Measurements from ENCODE around the gene NCKAP5.

The NCKAP5 gene

DNA sequence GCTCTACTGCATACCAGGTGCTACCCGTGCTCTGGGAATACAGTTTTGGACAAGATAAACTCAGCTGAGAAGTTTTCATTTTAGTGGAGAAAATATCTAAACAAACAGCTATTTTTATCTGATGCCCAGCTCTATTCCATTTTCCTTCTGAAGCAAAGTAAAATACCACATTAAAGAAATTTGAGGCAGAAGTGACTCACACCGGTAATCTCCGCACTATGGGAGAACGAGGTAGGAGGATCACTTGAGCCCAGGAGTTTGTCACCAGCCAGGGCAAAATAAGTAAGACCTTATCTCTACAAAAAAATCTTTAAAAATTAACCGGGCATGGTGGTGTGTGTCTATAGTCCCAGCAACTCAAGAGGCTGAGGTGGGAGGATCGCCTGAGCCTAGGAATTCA, 482.1 kb downstream of the NCKAP5 start:
- Histone ChIP-seq H3K36me3 (replicated peaks) (no peaks in the 10 kb centered on the region), H3K27me3 (replicated peaks) (no peaks in the 10 kb centered on the region)
- in situ Hi-C loops (cut with HindIII; ENCODE audit: low pct_ligation_motif_present, low sequenced_read_pairs) = no loop called here

DNA sequence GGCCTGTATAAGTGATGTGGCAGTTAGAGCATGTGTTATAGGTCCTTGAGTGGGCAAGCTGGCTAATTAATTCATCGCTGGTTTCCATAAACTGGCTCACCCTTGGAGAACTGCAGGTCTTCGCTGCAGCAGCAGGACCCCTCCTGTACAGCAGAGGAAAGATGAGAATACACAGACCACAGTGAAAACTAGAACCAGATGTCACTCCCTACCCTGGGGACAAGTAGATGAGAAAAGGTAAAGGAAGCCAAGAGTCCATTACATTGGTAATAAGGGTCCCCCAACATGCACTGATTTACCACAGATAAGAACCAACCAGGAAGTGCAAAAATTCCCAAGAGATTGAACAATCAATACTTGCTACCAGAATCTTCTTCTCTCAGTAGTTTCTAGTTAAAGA, 482.6 kb downstream of the NCKAP5 start:
- DNase-seq = no peak
- in situ Hi-C loops (cut with HindIII; ENCODE audit: low pct_ligation_motif_present, low sequenced_read_pairs) = no loop called here
- no peak overlapping the region for H3K4me3 ChIP-seq (ENCODE audit: low read depth, low read length)
- H3K27ac ChIP-seq = no peak overlapping the region
- TF ChIP-seq, protein P1, sequence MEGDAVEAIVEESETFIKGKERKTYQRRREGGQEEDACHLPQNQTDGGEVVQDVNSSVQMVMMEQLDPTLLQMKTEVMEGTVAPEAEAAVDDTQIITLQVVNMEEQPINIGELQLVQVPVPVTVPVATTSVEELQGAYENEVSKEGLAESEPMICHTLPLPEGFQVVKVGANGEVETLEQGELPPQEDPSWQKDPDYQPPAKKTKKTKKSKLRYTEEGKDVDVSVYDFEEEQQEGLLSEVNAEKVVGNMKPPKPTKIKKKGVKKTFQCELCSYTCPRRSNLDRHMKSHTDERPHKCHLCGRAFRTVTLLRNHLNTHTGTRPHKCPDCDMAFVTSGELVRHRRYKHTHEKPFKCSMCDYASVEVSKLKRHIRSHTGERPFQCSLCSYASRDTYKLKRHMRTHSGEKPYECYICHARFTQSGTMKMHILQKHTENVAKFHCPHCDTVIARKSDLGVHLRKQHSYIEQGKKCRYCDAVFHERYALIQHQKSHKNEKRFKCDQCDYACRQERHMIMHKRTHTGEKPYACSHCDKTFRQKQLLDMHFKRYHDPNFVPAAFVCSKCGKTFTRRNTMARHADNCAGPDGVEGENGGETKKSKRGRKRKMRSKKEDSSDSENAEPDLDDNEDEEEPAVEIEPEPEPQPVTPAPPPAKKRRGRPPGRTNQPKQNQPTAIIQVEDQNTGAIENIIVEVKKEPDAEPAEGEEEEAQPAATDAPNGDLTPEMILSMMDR (IDR thresholded peaks at IDR 0.05; ENCODE audit: low read depth, low read length, missing control alignments) = no peak
- H3K36me3 ChIP-seq (replicated peaks) = no peaks in the 10 kb centered on the region
- H3K27me3 ChIP-seq (replicated peaks) = no peaks in the 10 kb centered on the region

More for the DNA sequence above, 482.1 kb downstream of the NCKAP5 start:
- TF ChIP-seq, protein P1 (IDR thresholded peaks at IDR 0.05; ENCODE audit: low read depth, low read length, missing control alignments) = no peak
- Histone ChIP-seq H3K27ac (no peak overlapping the region), H3K4me3 (ENCODE audit: low read depth, low read length) (no peak overlapping the region)
- DNase-seq = no peak

DNA sequence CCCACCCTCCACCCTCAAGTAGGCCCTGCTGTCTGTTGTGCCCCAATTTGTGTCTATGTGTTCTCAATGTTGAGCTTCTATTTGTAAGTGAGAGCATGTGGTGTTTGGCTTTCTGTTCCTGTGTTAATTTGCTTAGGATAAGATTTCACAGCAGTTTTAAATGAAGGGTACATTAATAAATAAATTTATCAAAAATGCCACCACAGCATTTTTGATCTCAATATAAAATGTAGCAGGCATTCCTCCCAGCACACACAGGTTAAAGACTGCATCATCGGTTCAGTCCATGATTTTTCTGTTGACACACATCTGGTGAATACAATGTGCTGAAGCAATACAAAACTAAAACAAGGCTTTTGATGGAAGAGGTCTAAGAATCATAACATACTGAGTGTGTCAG, 486.2 kb downstream of the NCKAP5 start:
- in situ Hi-C loops (cut with HindIII; ENCODE audit: low pct_ligation_motif_present, low sequenced_read_pairs) = no loop called here
- no peak overlapping the region for H3K27ac ChIP-seq
- DNase-seq = no peak

DNA sequence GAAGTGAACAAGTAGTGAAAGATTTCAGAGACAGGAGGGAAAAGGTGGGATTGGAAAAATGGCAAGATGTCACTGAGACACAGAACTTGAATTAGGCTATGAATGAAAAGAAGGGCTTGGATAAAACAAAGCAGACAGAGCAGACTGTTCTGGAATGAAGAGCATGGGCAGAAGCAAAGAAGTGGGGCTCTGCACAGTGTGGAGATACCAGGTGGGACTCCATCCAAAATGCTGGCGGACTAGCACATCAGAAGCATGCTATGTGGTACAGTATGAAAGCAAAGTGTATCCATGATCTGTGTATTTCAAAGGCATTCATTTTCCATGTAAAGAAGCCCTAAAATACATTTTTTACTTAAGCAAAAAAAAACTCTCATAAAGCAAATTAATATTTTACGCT, 487.4 kb downstream of the NCKAP5 start:
- TF ChIP-seq, protein P1 (IDR thresholded peaks at IDR 0.05; ENCODE audit: low read depth, low read length, missing control alignments) = no peak
- Histone ChIP-seq H3K27me3 (replicated peaks) (no peaks in the 10 kb centered on the region), H3K27ac (no peak overlapping the region), H3K36me3 (replicated peaks) (no peaks in the 10 kb centered on the region), H3K4me3 (ENCODE audit: low read depth, low read length) (no peak overlapping the region)
- in situ Hi-C loops (cut with HindIII; ENCODE audit: low pct_ligation_motif_present, low sequenced_read_pairs) = no loop called here
- DNase-seq = no peak

More for the DNA sequence above, 486.2 kb downstream of the NCKAP5 start:
- no peaks in the 10 kb centered on the region for H3K27me3 ChIP-seq (replicated peaks)
- TF ChIP-seq, protein P1 (IDR thresholded peaks at IDR 0.05; ENCODE audit: low read depth, low read length, missing control alignments) = no peak
- H3K36me3 ChIP-seq (replicated peaks) = no peaks in the 10 kb centered on the region
- H3K4me3 ChIP-seq (ENCODE audit: low read depth, low read length) = no peak overlapping the region

DNA sequence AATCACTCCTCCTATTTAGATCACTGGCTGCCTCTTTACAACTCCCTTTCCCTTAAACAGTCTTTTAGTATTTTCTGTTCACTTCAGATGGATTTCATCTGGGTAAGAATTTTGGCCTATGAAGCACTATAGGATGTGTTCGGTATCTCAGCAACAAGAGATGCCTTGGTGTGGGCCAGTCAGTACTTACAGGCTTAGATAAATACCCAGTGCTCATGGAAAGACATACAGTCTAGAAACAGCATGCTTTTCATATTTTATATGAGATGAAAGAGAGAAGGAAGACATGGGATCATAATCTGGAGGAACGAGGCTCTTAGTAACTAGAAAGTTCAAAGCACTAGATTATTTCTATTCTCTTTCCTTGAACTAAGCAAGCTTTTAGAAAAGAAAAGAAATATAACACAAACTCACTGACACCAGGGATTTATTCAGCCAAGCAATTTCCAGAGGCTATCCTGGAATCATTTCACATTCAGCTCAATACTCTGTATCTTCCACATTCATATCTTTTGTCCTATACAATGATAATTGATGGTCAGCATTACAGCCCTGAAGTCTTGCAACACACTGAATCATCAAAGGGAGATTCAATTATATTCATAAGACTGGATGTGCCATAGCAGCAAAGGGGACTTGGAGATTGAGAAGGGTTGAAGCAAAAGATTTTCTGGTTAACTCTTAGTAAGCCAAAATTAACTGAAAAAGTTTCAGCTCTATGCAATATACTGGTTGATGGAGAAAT, 489.4 kb downstream of the NCKAP5 start:
- Histone ChIP-seq H3K27me3 (replicated peaks) (no peaks in the 10 kb centered on the region), H3K4me3 (ENCODE audit: low read depth, low read length) (no peak overlapping the region), H3K36me3 (replicated peaks) (no peaks in the 10 kb centered on the region), H3K27ac (no peak overlapping the region)
- TF ChIP-seq, protein P1 (IDR thresholded peaks at IDR 0.05; ENCODE audit: low read depth, low read length, missing control alignments) = no peak
- DNase-seq = no peak
- in situ Hi-C loops (cut with HindIII; ENCODE audit: low pct_ligation_motif_present, low sequenced_read_pairs) = no loop called here

All from brain microvascular endothelial cell (primary cell).